WTC11 (cell line): ENCODE measurements around the gene PIM2.

ENCODE experiments used
- ATF2 ChIP-seq: sonication (generic); formaldehyde crosslinking; IDR thresholded peaks from 2 replicates; pipeline ENCODE4 v1.8.1; 2022; ENCODE audit warnings: low read depth, missing genetic modification reagents, borderline replicate concordance
- FOXP1 ChIP-seq: sonication (generic); formaldehyde crosslinking; IDR thresholded peaks from 2 replicates; pipeline ENCODE4 v1.8.0; 2022; ENCODE audit warnings: missing genetic modification reagents, mild to moderate bottlenecking, moderate library complexity, borderline replicate concordance
- HMGXB4 ChIP-seq: sonication (generic); formaldehyde crosslinking; IDR thresholded peaks from 2 replicates; pipeline ENCODE4 v1.8.1; 2023; ENCODE audit warnings: mild to moderate bottlenecking, moderate library complexity, missing genetic modification reagents
- IRF1 ChIP-seq: sonication (generic); formaldehyde crosslinking; IDR thresholded peaks from 2 replicates; pipeline ENCODE4 v1.8.0; 2023; ENCODE audit warnings: missing genetic modification reagents
- JUN ChIP-seq: sonication (generic); formaldehyde crosslinking; IDR thresholded peaks from 2 replicates; pipeline ENCODE4 v1.8.0; 2023; ENCODE audit warnings: mild to moderate bottlenecking, missing genetic modification reagents
- NR3C1 ChIP-seq: sonication (generic); formaldehyde crosslinking; conservative IDR thresholded peaks from 2 replicates; pipeline ENCODE4 v1.8.1; 2023; ENCODE audit warnings: low read depth, mild to moderate bottlenecking, missing genetic modification reagents
- STAT6 ChIP-seq: sonication (generic); formaldehyde crosslinking; conservative IDR thresholded peaks from 2 replicates; pipeline ENCODE4 v1.8.1; 2023; ENCODE audit warnings: mild to moderate bottlenecking, low read depth, missing genetic modification reagents, moderate library complexity
- TF ChIP-seq, protein P1 (sequence below): fragments of 200-600 bp; IDR thresholded peaks from 2 replicates; pipeline ENCODE4 v1.8.0; 2022; ENCODE audit warnings: antibody characterized with exemption
- TF ChIP-seq, protein P2 (sequence below): sonication (generic); formaldehyde crosslinking; conservative IDR thresholded peaks from 2 replicates; pipeline ENCODE4 v1.8.1; 2022; ENCODE audit warnings: mild to moderate bottlenecking, missing genetic modification reagents
- TF ChIP-seq, protein P3 (sequence below): sonication (generic); formaldehyde crosslinking; IDR thresholded peaks from 2 replicates; pipeline ENCODE4 v1.8.0; 2022; ENCODE audit warnings: mild to moderate bottlenecking, missing genetic modification reagents

DNA sequence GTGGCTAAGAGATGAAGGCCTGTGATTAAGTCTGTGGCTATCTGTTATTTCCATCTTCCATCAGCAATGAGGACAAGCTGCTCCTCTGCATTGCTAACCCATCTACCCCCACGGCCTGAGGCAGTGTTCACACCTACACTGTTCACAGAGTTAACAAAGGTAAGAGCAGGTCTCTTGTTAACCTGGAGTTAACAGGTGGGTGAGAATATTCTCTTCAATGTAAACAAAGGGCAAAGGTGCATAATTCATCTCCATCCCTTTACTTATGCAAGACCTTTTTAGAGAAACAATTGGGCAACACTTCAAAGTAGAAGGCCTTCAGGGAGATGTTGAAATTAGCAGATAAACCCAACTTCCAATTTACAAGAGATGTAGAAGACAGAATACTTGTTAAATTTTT is 10.2 kb downstream of the PIM2 start:
- TF ChIP-seq, protein P1, sequence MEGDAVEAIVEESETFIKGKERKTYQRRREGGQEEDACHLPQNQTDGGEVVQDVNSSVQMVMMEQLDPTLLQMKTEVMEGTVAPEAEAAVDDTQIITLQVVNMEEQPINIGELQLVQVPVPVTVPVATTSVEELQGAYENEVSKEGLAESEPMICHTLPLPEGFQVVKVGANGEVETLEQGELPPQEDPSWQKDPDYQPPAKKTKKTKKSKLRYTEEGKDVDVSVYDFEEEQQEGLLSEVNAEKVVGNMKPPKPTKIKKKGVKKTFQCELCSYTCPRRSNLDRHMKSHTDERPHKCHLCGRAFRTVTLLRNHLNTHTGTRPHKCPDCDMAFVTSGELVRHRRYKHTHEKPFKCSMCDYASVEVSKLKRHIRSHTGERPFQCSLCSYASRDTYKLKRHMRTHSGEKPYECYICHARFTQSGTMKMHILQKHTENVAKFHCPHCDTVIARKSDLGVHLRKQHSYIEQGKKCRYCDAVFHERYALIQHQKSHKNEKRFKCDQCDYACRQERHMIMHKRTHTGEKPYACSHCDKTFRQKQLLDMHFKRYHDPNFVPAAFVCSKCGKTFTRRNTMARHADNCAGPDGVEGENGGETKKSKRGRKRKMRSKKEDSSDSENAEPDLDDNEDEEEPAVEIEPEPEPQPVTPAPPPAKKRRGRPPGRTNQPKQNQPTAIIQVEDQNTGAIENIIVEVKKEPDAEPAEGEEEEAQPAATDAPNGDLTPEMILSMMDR, result no peak
- TF ChIP-seq, protein P2, sequence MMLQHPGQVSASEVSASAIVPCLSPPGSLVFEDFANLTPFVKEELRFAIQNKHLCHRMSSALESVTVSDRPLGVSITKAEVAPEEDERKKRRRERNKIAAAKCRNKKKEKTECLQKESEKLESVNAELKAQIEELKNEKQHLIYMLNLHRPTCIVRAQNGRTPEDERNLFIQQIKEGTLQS (CRISPR knock-in tag), result no peak
- TF ChIP-seq STAT6 (CRISPR knock-in tag) (no peak), IRF1 (CRISPR knock-in tag) (no peak), HMGXB4 (no peak), NR3C1 (CRISPR knock-in tag) (no peak), FOXP1 (CRISPR knock-in tag) (no peak), ATF2 (CRISPR knock-in tag) (no peak), JUN (CRISPR knock-in tag) (no peak)
- TF ChIP-seq, protein P3, sequence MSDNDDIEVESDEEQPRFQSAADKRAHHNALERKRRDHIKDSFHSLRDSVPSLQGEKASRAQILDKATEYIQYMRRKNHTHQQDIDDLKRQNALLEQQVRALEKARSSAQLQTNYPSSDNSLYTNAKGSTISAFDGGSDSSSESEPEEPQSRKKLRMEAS, result no peak
